ENCODE measurements around the gene MGRN1. TPM values are rescaled to one million over a fixed set of nuclear protein-coding genes. Genes with fewer than 3 reads are reported as not detected.
A peak's percentile ranks its signal among the peaks of the same experiment; 100 is the strongest.

MGRN1 gene
- polyA plus RNA-seq, 3 donors, result 3.7 to 48.2 (median 4.7) TPM

DNA sequence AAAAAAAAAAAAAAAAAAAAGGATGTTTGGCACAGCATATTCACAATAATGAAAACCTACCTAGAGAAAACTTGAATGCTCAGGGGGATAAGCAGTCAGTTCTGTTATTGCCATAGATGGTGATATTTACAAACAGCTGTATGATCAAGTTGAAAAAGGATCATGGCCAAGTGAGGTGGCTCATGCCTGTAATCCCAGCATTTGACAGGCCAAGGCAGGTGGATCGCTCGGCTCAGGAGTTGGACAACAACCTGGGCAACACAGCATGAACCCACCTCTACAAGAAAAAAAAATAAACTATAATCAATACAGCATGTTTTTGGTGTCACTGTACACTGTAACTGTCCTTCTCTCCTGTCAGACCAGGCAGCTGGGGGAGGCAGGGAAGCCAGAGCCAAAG lies 90.4 kb downstream of the MGRN1 start:
- Mint-ChIP-seq H3K36me3 (peaks cover 33 to 52% of the 10 kb centered on the region in 2 donors), H3K4me1 (no peaks in the 10 kb centered on the region), H3K9me3 (no peaks in the 10 kb centered on the region), H3K27ac (no peak overlapping the region), H3K27me3 (ENCODE audit: low read depth in 3 of 3) (no peaks in the 10 kb centered on the region), H3K4me3 (no peak overlapping the region)
- Histone ChIP-seq H4K20me1 (ENCODE audit: insufficient read depth, low read length) (no peaks in the 10 kb centered on the region), H2AFZ (ENCODE audit: insufficient read depth, low read depth, low read length, poor library complexity, severe bottlenecking) (no peak overlapping the region), H3K4me2 (replicated peaks; ENCODE audit: extremely low read depth, low read length, poor library complexity, severe bottlenecking) (no peak overlapping the region), H3K4me1 (ENCODE audit: control insufficient read depth in 1 of 2, insufficient read depth in 2 of 2, low read length in 2 of 2) (no peaks in the 10 kb centered on the region), H3K9me3 (replicated peaks in 1 of 2; ENCODE audit: control insufficient read depth in 1 of 2, insufficient read depth in 1 of 2, low read length in 2 of 2) (no peaks in the 10 kb centered on the region), H3K36me3 (replicated peaks in 1 of 2; ENCODE audit: control insufficient read depth in 1 of 2, insufficient read depth in 2 of 2, low read length in 2 of 2) (peaks cover 35 to 54% of the 10 kb centered on the region in 2 donors), H3K27me3 (ENCODE audit: control insufficient read depth in 2 of 2, insufficient read depth in 2 of 2, low read length in 2 of 2) (no peaks in the 10 kb centered on the region), H3K9ac (ENCODE audit: insufficient read depth, low read length, poor library complexity, severe bottlenecking) (no peak overlapping the region), H3K27ac (ENCODE audit: low read depth in 1 of 2, low read length in 2 of 2) (no peak overlapping the region), H3K79me2 (ENCODE audit: insufficient read depth, low read length) (no peaks in the 10 kb centered on the region), H3K4me3 (replicated peaks in 1 of 3; ENCODE audit: low read depth in 2 of 3, low read length in 3 of 3) (no peak overlapping the region)
- DNase-seq, result no peak
- TF ChIP-seq, protein P1, sequence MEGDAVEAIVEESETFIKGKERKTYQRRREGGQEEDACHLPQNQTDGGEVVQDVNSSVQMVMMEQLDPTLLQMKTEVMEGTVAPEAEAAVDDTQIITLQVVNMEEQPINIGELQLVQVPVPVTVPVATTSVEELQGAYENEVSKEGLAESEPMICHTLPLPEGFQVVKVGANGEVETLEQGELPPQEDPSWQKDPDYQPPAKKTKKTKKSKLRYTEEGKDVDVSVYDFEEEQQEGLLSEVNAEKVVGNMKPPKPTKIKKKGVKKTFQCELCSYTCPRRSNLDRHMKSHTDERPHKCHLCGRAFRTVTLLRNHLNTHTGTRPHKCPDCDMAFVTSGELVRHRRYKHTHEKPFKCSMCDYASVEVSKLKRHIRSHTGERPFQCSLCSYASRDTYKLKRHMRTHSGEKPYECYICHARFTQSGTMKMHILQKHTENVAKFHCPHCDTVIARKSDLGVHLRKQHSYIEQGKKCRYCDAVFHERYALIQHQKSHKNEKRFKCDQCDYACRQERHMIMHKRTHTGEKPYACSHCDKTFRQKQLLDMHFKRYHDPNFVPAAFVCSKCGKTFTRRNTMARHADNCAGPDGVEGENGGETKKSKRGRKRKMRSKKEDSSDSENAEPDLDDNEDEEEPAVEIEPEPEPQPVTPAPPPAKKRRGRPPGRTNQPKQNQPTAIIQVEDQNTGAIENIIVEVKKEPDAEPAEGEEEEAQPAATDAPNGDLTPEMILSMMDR (IDR thresholded peaks at IDR 0.05), result no peak
- intact Hi-C loops (cut with micrococcal nuclease), result no loop called here
- WGBS (ENCODE audit: insufficient coverage), result 100% methylated on average over 2 of the region's 2 CpGs

DNA sequence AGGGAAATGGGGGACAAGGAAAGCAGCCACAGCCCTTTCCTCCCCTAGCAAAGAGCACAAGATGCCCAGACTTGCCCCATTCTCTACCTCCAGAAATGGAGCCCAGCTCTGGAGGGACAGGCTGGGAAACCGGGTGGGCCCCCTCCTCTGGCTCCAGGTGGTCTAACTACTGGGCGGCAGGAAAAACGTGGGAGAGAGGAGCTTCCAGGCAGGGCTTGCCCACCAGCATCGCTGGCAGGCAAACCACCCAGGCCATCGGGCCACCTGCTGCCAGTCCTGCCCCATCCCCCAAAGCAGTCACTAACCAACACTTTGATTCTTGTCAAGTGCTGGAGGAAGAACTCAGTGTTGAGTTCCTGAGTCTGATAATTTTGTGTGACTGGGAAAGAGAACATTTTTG lies 93.8 kb downstream of the MGRN1 start:
- intact Hi-C loops (cut with micrococcal nuclease), result no loop called here
- no peak for DNase-seq
- Mint-ChIP-seq H3K4me3 (no peak overlapping the region), H3K36me3 (peaks cover 29 to 45% of the 10 kb centered on the region in 2 donors), H3K4me1 (no peaks in the 10 kb centered on the region), H3K27ac (peak overlapping the region in 1 of 7 donors; percentile 48), H3K9me3 (no peaks in the 10 kb centered on the region), H3K27me3 (ENCODE audit: low read depth in 3 of 3) (no peaks in the 10 kb centered on the region)
- Histone ChIP-seq H2AFZ (ENCODE audit: insufficient read depth, low read depth, low read length, poor library complexity, severe bottlenecking) (no peak overlapping the region), H3K27ac (ENCODE audit: low read depth in 1 of 2, low read length in 2 of 2) (no peak overlapping the region), H3K9ac (ENCODE audit: insufficient read depth, low read length, poor library complexity, severe bottlenecking) (no peak overlapping the region), H3K9me3 (replicated peaks in 1 of 2; ENCODE audit: control insufficient read depth in 1 of 2, insufficient read depth in 1 of 2, low read length in 2 of 2) (no peaks in the 10 kb centered on the region), H3K36me3 (replicated peaks in 1 of 2; ENCODE audit: control insufficient read depth in 1 of 2, insufficient read depth in 2 of 2, low read length in 2 of 2) (peaks cover 23 to 42% of the 10 kb centered on the region in 2 donors), H3K79me2 (ENCODE audit: insufficient read depth, low read length) (no peaks in the 10 kb centered on the region), H3K4me3 (replicated peaks in 1 of 3; ENCODE audit: low read depth in 2 of 3, low read length in 3 of 3) (no peak overlapping the region), H3K4me1 (ENCODE audit: control insufficient read depth in 1 of 2, insufficient read depth in 2 of 2, low read length in 2 of 2) (no peaks in the 10 kb centered on the region), H4K20me1 (ENCODE audit: insufficient read depth, low read length) (no peaks in the 10 kb centered on the region), H3K4me2 (replicated peaks; ENCODE audit: extremely low read depth, low read length, poor library complexity, severe bottlenecking) (no peak overlapping the region), H3K27me3 (ENCODE audit: control insufficient read depth in 2 of 2, insufficient read depth in 2 of 2, low read length in 2 of 2) (no peaks in the 10 kb centered on the region)
- TF ChIP-seq, protein P1 (IDR thresholded peaks at IDR 0.05), result no peak
- WGBS (ENCODE audit: insufficient coverage), result 100% methylated on average over 3 of the region's 5 CpGs

All from CD14-positive monocyte (primary cell).